Duodenal mucosa (tissue), 2 donors: ENCODE results near the gene SIVA1.

Experiments used
- H3K27ac ChIP-seq: one replicate; pipeline ENCODE4 v1.7.0; 2013; ENCODE audit warnings: low read depth, low read length
- H3K27me3 ChIP-seq, 2 donors: one replicate each; pipeline ENCODE4 v1.7.0; 2013; ENCODE audit warnings: low read length in 2 of 2, control low read depth in 1 of 2; ENCODE audit not compliant: insufficient read depth in 2 of 2, control insufficient read depth in 1 of 2
- H3K36me3 ChIP-seq, 2 donors: one replicate each; pipeline ENCODE4 v1.7.0; 2013; ENCODE audit warnings: low read length in 2 of 2, control low read depth in 1 of 2; ENCODE audit not compliant: insufficient read depth in 2 of 2, control insufficient read depth in 1 of 2
- H3K4me1 ChIP-seq, 2 donors: one replicate each; pipeline ENCODE4 v1.7.0; 2013; ENCODE audit warnings: low read length in 2 of 2, control low read depth in 1 of 2; ENCODE audit not compliant: insufficient read depth in 2 of 2, control insufficient read depth in 1 of 2
- H3K4me3 ChIP-seq, 2 donors: one replicate each; pipeline ENCODE4 v1.7.0; 2013; ENCODE audit warnings: low read length in 2 of 2, low read depth in 1 of 2
- H3K9ac ChIP-seq, 2 donors: one replicate each; pipeline ENCODE4 v1.7.0; 2013; ENCODE audit warnings: low read length in 2 of 2, low read depth in 1 of 2
- H3K9me3 ChIP-seq, 2 donors: one replicate each; pipeline ENCODE4 v1.7.0; 2013; ENCODE audit warnings: low read length in 2 of 2, control low read depth in 1 of 2; ENCODE audit not compliant: control insufficient read depth in 1 of 2

The SIVA1 gene

DNA sequence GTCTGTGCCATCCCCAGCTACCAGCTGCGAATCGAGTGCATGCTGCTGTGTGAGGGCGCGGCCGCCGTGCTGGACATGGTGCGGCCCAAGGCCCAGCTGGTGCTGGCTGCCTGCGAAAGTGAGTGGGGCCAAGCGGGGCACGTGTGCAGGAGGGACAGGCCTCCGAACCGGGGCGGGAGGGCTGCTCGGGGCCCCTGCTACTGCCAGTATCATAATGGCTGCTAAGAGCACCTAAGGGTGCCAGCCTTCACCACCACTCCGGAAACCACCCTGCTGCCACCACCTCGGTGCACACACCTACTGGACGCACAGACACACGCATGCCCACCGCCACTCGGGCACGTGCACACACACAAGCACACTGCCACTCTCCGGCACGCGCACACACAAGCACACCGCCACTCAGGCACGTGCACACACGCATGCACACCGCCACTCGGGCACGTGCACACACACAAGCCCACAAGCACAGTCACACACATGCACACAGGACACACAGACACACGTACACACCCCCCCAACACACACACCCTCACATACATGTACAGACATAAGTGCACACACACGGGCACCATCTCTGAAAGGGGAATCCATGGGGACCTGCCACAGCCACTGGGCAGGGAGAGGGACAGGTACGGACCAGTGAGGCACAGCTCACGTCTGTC is 42.7 kb upstream of the SIVA1 start:
- peaks cover 31 to 71% of the 10 kb centered on the region in 2 donors for H3K36me3 ChIP-seq
- no peak overlapping the region for H3K9ac ChIP-seq
- no peak overlapping the region for H3K4me3 ChIP-seq
- H3K27me3 ChIP-seq: no peaks in the 10 kb centered on the region
- no peaks in the 10 kb centered on the region for H3K4me1 ChIP-seq
- no peak overlapping the region for H3K27ac ChIP-seq
- H3K9me3 ChIP-seq: no peaks in the 10 kb centered on the region

DNA sequence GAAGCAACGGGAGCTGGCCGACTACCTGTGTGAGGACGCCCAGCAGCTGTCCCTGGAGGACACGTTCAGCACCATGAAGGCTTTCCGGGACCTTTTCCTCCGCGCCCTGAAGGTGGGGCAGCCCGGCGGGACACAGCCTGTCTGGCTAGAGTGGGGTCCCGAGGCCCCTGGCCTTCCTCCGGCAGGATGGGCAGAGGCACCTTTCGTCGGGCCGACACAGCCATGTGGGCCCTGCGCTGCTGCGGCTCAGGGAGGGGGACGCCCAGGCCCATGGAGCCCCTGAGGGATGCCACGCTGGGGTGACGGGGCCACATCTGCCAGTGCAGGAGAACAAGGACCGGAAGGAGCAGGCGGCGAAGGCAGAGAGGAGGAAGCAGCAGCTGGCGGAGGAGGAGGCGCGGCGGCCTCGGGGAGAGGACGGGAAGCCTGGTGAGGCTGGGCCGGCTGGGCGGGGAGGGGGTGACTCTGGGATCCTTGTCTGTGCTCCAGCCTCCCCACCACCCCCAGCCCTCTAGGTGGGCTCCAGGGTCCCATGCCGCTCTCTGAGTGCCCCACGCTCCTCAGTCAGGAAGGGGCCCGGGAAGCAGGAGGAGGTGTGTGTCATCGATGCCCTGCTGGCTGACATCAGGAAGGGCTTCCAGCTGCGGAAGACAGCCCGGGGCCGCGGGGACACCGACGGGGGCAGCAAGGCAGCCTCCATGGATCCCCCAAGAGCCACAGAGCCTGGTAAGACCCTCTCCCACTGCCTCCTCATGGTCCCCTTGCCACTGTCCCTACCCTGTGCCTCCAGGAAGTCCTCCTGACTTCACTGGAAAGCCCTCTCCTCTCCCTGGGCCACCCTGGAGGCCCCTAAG is 39.8 kb upstream of the SIVA1 start:
- Histone ChIP-seq H3K9ac (no peak overlapping the region), H3K27ac (no peak overlapping the region), H3K4me1 (no peaks in the 10 kb centered on the region), H3K27me3 (no peaks in the 10 kb centered on the region), H3K9me3 (no peaks in the 10 kb centered on the region), H3K36me3 (peaks cover 41 to 72% of the 10 kb centered on the region in 2 donors), H3K4me3 (no peak overlapping the region)

DNA sequence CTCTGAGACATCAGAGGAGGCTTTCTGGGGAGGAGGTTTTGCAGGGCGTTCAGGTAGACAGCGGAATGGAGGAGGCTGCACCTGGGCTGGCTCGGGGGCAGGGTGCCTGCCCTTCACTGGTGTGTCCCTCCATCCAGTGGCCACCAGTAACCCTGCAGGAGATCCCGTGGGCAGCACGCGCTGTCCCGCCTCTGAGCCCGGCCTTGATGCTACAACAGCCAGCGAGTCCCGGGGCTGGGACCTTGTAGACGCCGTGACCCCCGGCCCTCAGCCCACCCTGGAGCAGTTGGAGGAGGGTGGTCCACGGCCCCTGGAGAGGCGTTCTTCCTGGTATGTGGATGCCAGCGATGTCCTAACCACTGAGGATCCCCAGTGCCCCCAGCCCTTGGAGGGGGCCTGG is 38.9 kb upstream of the SIVA1 start:
- Histone ChIP-seq H3K27me3 (no peaks in the 10 kb centered on the region), H3K9ac (no peak overlapping the region), H3K4me1 (no peaks in the 10 kb centered on the region), H3K4me3 (no peak overlapping the region), H3K27ac (no peak overlapping the region), H3K9me3 (no peaks in the 10 kb centered on the region), H3K36me3 (peaks cover 41 to 73% of the 10 kb centered on the region in 2 donors)

DNA sequence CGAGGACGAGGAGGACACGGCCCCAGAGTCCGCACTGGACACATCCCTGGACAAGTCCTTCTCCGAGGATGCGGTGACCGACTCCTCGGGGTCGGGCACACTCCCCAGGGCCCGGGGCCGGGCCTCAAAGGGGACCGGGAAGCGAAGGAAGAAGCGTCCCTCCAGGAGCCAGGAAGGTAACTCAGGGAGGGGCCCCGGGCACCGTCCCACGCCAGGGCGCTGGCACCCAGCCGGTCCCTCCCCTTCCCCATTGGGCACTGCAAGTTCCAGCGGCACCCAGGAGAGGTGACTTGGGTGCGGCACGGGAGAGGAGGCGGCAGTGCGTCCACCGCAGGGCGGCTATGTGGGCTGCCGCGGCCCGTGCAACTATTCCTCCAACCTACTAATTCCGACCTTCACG is 38.3 kb upstream of the SIVA1 start:
- Histone ChIP-seq H3K4me3 (no peak overlapping the region), H3K27me3 (no peaks in the 10 kb centered on the region), H3K9ac (no peak overlapping the region), H3K4me1 (no peaks in the 10 kb centered on the region), H3K36me3 (peaks cover 39 to 72% of the 10 kb centered on the region in 2 donors), H3K9me3 (no peaks in the 10 kb centered on the region), H3K27ac (no peak overlapping the region)

DNA sequence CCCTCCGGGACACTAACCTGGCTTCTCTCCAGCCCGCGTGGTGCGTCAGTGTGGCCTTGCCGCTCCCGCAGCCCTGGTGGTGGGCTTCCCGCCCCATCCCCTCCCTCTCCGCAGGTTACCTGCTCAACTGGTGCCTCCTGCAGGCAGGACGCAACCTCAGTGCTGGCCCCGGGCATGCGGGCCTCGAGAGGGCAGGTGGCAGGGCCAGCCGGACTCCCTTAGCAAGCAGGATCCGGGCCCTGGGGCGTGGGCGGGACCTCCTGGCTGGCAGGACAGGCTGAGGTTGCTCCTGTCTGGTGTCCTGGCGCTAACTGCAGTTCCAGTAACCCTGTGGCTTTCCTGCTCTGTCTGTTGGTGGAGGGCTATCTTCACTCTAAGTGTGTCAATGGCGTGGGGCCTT is 37.5 kb upstream of the SIVA1 start:
- Histone ChIP-seq H3K4me3 (no peak overlapping the region), H3K9me3 (no peaks in the 10 kb centered on the region), H3K36me3 (peaks cover 32 to 71% of the 10 kb centered on the region in 2 donors), H3K4me1 (no peaks in the 10 kb centered on the region), H3K27ac (no peak overlapping the region), H3K9ac (no peak overlapping the region), H3K27me3 (no peaks in the 10 kb centered on the region)

DNA sequence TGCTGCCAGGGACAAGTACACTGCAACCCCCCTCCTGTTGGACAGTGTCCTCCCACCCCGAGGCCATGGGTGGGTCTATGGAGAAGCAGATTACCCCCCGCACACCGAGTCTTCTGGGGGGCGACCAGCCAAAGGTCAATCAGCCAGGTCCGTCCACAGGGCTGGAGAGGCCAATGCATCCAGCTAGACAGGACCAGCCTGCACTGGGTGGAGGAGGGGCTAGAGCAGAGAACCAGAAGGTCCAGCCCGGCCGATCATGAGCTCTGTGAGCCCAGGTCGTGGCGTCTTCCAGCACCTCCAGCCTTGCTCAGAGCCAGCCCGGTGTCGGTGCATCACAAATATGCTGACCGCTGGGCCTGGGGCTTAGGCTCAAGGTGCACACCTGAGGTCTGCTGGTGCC is 37.1 kb upstream of the SIVA1 start:
- no peak overlapping the region for H3K9ac ChIP-seq
- H3K4me3 ChIP-seq: no peak overlapping the region
- no peaks in the 10 kb centered on the region for H3K4me1 ChIP-seq
- no peak overlapping the region for H3K27ac ChIP-seq
- no peaks in the 10 kb centered on the region for H3K27me3 ChIP-seq
- H3K36me3 ChIP-seq: peaks cover 27 to 66% of the 10 kb centered on the region in 2 donors
- H3K9me3 ChIP-seq: no peaks in the 10 kb centered on the region

DNA sequence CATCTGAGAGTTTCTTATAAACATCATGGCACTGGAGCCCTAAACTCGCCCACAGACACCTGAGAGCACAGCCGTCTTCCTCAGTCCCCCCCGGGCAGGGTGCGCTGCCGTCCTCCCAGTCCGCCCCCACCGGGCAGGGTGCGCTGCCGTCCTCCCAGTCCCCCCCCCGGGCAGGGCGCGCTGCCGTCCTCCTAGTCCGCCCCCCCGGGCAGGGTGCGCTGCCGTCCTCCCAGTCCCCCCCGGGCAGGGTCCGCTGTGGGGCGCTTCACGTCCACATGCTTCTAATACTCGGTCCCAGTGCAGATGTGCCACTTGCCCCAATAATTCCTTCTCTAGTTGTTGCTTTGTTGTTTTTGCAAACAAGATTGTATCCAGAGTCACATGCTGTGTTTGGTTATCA is 35.8 kb upstream of the SIVA1 start:
- H3K4me3 ChIP-seq: no peak overlapping the region
- no peaks in the 10 kb centered on the region for H3K9me3 ChIP-seq
- H3K9ac ChIP-seq: no peak overlapping the region
- no peak overlapping the region for H3K27ac ChIP-seq
- no peaks in the 10 kb centered on the region for H3K4me1 ChIP-seq
- no peaks in the 10 kb centered on the region for H3K27me3 ChIP-seq
- peaks cover 22 to 60% of the 10 kb centered on the region in 2 donors for H3K36me3 ChIP-seq

DNA sequence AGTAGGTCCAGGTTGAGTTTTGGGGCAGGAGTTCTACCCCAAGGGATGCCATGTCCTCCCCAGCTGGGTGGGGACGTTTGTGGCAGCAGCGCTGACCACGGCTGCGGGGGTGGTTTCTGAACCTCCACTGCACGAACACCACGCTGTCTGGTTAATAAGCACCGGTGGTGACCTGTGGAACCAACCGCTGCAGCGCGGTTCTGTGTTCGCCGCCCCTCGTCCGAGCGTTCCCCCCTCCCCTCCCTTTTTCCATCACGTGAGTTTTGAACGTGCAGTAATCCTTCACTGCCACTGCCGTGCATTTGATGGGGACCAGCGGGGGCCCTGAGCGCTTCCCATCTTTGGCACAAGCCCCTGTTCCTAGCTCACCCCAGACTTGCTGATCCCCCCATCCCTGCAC is 35.3 kb upstream of the SIVA1 start:
- H3K27me3 ChIP-seq: no peaks in the 10 kb centered on the region
- H3K9me3 ChIP-seq: no peaks in the 10 kb centered on the region
- no peak overlapping the region for H3K9ac ChIP-seq
- H3K36me3 ChIP-seq: peaks cover 22 to 55% of the 10 kb centered on the region in 2 donors
- H3K4me3 ChIP-seq: no peak overlapping the region
- H3K27ac ChIP-seq: no peak overlapping the region
- peaks cover 4% of the 10 kb centered on the region in 2 donors for H3K4me1 ChIP-seq

DNA sequence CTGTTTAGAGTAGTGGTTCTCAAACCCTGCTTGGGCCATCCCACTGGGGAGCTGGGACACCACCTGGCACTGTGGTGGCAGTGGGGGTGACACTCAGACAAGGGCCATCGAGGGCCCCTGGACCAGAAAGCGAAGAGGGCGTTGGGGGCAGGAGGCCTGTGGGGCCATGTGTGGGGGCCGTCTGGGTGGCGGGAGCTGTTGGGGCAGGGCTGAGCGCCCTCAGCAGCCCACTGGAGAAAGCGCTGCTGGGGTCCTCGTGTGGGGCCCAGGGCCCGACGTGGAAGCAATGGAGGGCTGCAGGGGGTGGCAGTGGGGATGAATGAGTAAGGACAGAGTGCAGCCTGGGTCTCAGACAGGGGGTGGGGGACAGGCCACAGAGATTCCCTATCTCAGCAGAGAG is 34.8 kb upstream of the SIVA1 start:
- H3K27ac ChIP-seq: no peak overlapping the region

DNA sequence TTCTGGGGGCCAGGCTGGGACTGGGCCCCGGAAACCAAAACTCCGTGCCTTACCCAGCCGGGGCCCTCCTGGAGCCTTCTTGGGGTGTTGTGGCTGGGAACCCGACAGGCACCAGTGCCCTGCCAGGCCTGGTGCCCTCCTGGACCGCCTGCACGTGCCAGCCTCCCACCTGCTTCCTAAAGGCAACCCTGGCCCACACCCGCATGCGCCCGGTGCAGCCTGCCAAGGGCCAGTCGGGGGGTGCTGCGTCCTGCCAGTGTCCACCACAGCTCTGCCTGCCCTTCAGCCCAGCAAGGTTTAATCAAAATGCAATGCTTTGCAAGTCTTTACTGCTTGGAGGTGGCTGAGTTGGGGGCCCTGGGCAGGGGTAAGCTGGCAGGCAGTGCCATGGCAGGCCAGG is 34.1 kb upstream of the SIVA1 start:
- Histone ChIP-seq H3K27me3 (no peaks in the 10 kb centered on the region), H3K9me3 (no peaks in the 10 kb centered on the region), H3K4me1 (peaks cover 7 to 11% of the 10 kb centered on the region in 2 donors), H3K4me3 (no peak overlapping the region), H3K27ac (no peak overlapping the region), H3K36me3 (peaks cover 18 to 48% of the 10 kb centered on the region in 2 donors), H3K9ac (no peak overlapping the region)

More for the DNA sequence above, 34.8 kb upstream of the SIVA1 start:
- Histone ChIP-seq H3K36me3 (peaks cover 22 to 50% of the 10 kb centered on the region in 2 donors), H3K27me3 (no peaks in the 10 kb centered on the region), H3K4me1 (peaks cover 7 to 8% of the 10 kb centered on the region in 2 donors), H3K4me3 (no peak overlapping the region), H3K9me3 (no peaks in the 10 kb centered on the region), H3K9ac (no peak overlapping the region)
